Activated CD4-positive, alpha-beta T cell treated with anti-CD3 and anti-CD28 coated beads, Interleukin-2, amount 50 U/mL, for 4 hours (primary cell): ENCODE measurements around the gene TDRD10.

Experiments used
- DNase-seq, 2 experiments: peaks; one replicate each; pipeline ENCODE4 v3.0.0-alpha.2; 2020

TDRD10 gene

DNA sequence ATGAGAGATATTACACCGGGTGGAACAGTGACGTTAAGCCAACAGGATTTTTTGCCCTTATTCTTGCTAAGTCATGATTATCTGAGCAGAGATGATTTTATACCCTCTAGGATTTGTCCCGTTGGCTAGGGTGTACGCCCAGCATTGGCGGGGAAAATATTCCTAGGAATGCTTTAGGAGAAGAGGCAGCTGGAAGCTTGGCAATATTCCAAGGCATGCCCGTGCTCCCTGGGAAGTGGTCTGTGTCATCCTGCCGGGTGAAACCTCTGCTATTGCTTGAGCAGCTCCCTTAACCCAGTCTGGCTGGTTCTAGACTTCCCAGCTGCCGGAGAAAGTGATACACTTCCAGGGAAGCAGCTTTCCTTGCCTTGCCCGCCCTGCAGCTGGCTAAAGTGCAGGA is 81.8 kb downstream of the TDRD10 start:
- no peak for DNase-seq

DNA sequence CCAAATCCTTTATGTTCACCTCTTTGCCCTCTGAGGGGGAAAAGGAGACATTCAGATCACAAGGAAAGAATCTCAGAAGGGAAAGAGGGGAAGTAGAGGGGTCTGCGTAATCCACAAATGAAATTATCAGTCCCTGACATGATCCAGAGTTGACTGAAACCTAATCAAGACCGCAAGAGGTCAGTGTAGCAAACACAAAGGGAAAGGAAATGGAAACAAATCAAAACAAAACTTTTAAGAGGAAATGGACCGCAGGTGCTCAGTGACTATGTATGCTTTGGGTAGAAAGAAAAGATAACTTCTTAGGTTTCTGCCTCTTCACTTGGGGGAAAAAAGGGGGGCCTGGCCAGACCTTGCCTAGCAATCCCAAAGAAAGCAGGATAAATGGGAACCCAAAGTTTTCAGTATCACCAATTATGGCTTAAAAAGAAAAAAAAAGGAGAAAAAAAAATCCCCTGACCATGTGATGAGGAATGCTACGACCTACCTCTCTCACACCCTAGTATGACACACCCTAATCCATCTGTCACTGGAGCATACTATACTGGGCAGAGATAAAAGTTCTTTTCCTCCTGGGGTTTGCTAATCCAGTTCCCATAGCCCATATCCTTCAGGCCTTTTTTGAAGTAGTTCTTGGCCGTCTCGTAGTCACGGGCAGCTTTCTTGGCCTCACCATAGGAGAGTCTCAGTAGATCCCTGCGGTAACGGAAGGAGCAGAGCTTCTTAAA is 82.4 kb downstream of the TDRD10 start:
- DNase-seq: no peak

DNA sequence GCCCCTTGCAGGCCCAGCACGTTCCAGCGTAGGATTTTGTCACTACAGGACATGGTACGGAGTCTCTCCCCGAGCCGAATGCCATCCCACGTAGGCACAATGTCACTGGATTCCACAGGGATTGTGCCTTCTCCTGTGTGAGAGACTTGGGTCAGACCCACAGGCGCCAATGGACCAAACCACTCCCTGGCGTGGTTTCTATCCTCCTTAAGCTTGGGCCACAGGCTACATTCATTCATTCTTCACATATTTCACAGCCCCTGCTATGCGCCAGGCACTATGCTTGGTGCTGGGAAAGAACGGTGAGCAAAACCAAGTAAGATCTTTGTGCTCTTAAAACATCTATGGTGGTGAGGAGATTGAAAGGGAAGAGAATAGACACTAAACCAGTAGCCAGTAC is 84.2 kb downstream of the TDRD10 start:
- DNase-seq: no peak

DNA sequence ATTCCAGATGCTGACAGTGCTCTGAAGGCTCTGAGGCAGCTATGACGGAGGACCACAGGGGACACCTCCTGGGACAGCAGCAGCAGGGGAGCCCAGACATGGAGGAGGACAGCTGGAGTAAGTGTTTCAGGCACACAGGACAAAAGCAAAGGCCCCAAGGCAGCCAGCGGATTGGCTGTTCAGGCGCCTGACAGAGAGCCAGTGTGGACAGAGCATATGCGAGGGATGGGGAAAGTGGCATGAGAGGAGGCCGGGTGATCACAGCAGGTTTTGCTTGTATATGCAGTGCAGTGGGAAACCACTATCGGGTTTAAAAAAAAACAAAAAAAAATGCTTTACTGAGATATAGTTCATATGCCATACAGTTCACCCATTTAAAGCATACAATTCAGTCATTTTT is 84.6 kb downstream of the TDRD10 start:
- no peak for DNase-seq

DNA sequence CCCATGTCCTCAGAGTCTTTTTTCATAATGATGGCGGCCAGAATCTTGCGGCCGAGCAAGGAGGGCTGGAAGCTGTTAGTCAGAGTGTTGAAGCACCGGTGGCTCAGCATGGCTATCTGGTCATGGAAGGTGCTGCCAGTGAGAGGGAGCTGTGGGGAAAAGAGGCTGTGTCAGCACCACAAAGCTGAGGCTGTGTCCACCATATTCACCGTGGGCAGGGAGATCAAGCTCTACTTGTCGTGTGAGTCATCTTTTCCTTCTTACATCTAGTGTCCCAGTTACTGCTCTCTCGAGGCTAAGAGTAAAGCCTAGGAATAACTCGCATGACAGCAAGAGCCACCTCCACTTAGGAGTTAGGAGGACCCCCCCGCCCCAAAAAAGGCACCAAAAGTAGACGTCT is 87.8 kb downstream of the TDRD10 start:
- no peak for DNase-seq

DNA sequence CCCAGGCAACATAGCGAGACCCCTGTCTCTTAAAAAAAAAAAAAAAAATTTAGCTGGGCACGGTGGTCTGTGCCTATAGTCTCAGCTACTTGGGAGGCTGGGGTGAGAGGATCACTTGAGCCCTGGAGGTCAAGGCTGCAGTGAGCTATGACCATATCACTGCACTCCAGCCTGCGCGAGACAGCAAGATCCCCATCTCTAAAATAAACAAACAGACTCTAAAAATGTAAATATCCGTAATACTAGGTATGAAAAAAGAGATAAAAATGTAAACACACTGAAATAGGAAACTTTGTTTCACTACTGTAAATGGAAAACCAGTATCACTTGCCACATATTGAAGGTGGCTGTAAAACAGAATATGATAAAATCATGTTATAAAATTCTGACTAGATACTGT is 88.7 kb downstream of the TDRD10 start:
- DNase-seq: no peak

DNA sequence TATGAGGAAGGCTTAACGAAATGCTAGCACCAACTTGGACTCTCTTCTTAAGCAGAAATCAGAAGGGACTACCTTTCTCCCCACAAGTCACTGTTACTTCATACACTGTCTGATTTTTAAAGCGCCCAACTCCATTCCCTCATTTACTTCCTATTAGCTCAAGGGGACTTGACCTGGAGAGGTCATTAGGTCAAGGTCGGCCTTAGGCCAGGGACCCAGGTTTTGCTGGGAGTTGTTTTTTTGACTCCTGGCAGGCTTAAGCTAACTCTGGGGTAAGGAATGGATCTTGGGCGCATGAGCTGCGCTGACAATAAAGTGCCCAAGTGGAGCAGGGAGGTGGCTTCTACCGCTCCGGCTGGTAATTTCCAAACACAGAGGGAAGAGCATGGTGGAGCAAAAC is 89.2 kb downstream of the TDRD10 start:
- DNase-seq: no peak

DNA sequence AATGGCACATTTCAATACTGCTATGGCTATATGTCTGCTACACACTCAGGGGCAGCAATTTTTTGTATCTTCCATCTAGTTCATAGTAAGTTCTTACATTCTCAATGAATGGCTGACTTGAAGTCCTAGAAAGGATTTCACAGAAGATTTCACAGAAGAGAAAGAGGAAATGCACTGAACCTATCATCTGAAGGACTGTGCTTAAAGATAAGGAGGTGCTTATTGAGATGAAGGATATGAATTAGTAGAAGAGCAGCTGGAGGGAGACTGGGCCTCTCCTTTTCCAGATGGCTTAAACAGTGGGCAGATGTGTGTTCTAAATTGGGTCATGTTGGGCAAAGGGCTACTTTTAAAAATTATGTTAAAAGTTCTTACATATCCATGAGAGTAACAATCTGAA is 91.4 kb downstream of the TDRD10 start:
- DNase-seq: no peak

DNA sequence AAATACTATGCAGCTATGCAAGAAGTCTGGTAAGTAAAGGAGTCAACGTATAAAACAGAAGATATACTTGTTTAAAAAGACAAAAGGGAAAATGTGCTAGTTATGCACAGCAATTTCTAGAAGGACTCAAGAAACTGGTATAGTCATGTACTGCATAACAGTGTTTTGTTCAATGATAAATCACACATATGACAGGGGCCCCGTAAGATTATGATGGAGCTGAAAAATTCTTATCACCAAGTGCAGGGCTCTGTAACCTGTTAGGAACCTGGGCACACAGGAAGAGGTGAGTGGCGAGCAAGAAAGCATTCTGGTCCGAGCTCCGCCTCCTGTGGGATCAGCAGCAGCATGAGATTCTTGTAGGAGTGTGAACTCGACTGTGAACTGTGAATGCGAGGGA is 92.8 kb downstream of the TDRD10 start:
- no peak for DNase-seq

DNA sequence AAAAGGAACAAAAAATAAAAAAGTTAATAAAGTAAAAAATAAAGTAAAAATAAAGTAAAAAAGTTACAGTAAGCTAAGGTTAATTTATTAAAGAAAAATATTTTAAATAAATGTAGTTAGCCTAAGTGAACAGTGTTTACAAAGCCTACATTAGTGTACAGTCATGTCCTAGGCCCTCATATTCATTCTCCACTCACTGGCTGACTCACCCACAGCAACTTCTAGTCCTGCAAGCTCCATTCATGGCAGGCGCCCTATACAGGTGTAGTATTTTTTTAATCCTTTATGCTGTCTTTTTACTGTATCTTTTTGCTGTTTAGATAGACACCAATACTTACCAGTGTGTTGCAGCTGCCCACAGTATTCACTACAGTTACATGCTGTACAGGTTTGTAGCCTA is 93.6 kb downstream of the TDRD10 start:
- no peak for DNase-seq
